Measurements from ENCODE around the gene GABRA5. TPM values are rescaled to one million over a fixed set of nuclear protein-coding genes. Genes with fewer than 3 reads are reported as not detected.

Gene GABRA5
- total RNA-seq, 2 experiments from 2014 or later, result not detected

GRCh38 chr15:26872206-26872605, 5.3 kb downstream of the GABRA5 start:
- TF ChIP-seq CTCF (conservative IDR thresholded peaks at IDR 0.05; ENCODE audit: low read length) (no peak), EZH2phosphoT487 (IDR thresholded peaks at IDR 0.05; ENCODE audit: borderline replicate concordance, low read depth, low read length) (no peak)
- CTCF ChIA-PET (ENCODE audit: unreplicated experiment), result no interaction called here
- no peaks in the 10 kb centered on the region for H3K9me2 ChIP-seq (ENCODE audit: insufficient read depth, low read length)
- DNase-seq (ENCODE audit: low spot score), result no peak
- H2AFZ ChIP-seq (ENCODE audit: low read length), result no peak overlapping the region
- H3K4me3 ChIP-seq (ENCODE audit: low read depth, low read length, poor library complexity, severe bottlenecking), result no peak overlapping the region
- no peaks in the 10 kb centered on the region for H4K20me1 ChIP-seq (ENCODE audit: insufficient read depth, low read length)
- H3K79me2 ChIP-seq (ENCODE audit: insufficient read depth, low read depth, low read length), result no peaks in the 10 kb centered on the region
- H3K36me3 ChIP-seq (ENCODE audit: insufficient read depth, low read length), result no peaks in the 10 kb centered on the region
- POLR2A ChIA-PET, result no interaction called here
- H3K4me2 ChIP-seq (ENCODE audit: low read length), result no peak overlapping the region
- no peaks in the 10 kb centered on the region for H3K9me3 ChIP-seq (ENCODE audit: low read length)
- no peaks in the 10 kb centered on the region for H3K4me1 ChIP-seq (ENCODE audit: insufficient read depth, low read length, poor library complexity, severe bottlenecking)
- H3K27ac ChIP-seq (ENCODE audit: low read depth, low read length, poor library complexity, severe bottlenecking), result no peak overlapping the region
- BruUV-seq (replicated peaks), result no TSS peak
- intact Hi-C loops (cut with micrococcal nuclease; ENCODE audit: unreplicated experiment), result no loop called here

- intact Hi-C loops (cut with micrococcal nuclease; ENCODE audit: unreplicated experiment), result no loop called here
- H3K4me2 ChIP-seq (ENCODE audit: low read length), result no peak overlapping the region
- H3K4me3 ChIP-seq (ENCODE audit: low read depth, low read length, poor library complexity, severe bottlenecking), result no peak overlapping the region
- no peaks in the 10 kb centered on the region for H3K4me1 ChIP-seq (ENCODE audit: insufficient read depth, low read length, poor library complexity, severe bottlenecking)
- H3K27ac ChIP-seq (ENCODE audit: low read depth, low read length, poor library complexity, severe bottlenecking), result no peak overlapping the region
- POLR2A ChIA-PET, result no interaction called here
- H3K36me3 ChIP-seq (ENCODE audit: insufficient read depth, low read length), result no peaks in the 10 kb centered on the region
- H3K9me2 ChIP-seq (ENCODE audit: insufficient read depth, low read length), result no peaks in the 10 kb centered on the region
- no peaks in the 10 kb centered on the region for H3K9me3 ChIP-seq (ENCODE audit: low read length)
- CTCF ChIA-PET (ENCODE audit: unreplicated experiment), result no interaction called here
- H2AFZ ChIP-seq (ENCODE audit: low read length), result no peak overlapping the region
- no peak for DNase-seq (ENCODE audit: low spot score)
- no peaks in the 10 kb centered on the region for H4K20me1 ChIP-seq (ENCODE audit: insufficient read depth, low read length)
- H3K79me2 ChIP-seq (ENCODE audit: insufficient read depth, low read depth, low read length), result no peaks in the 10 kb centered on the region
- TF ChIP-seq CTCF (conservative IDR thresholded peaks at IDR 0.05; ENCODE audit: low read length), result no peak
- no peak for TF ChIP-seq EZH2phosphoT487 (IDR thresholded peaks at IDR 0.05; ENCODE audit: borderline replicate concordance, low read depth, low read length)
- no TSS peak for BruUV-seq (replicated peaks)
Measured at GRCh38 chr15:26873846-26874245, 7.0 kb downstream of the GABRA5 start.

GRCh38 chr15:26874774-26875475, 8.1 kb downstream of the GABRA5 start:
- H3K4me2 ChIP-seq (ENCODE audit: low read length), result no peak overlapping the region
- no peaks in the 10 kb centered on the region for H3K9me3 ChIP-seq (ENCODE audit: low read length)
- no peak overlapping the region for H2AFZ ChIP-seq (ENCODE audit: low read length)
- H3K27ac ChIP-seq (ENCODE audit: low read depth, low read length, poor library complexity, severe bottlenecking), result no peak overlapping the region
- intact Hi-C loops (cut with micrococcal nuclease; ENCODE audit: unreplicated experiment), result no loop called here
- TF ChIP-seq CTCF (conservative IDR thresholded peaks at IDR 0.05; ENCODE audit: low read length) (no peak), EZH2phosphoT487 (IDR thresholded peaks at IDR 0.05; ENCODE audit: borderline replicate concordance, low read depth, low read length) (no peak)
- H3K36me3 ChIP-seq (ENCODE audit: insufficient read depth, low read length), result no peaks in the 10 kb centered on the region
- H3K9me2 ChIP-seq (ENCODE audit: insufficient read depth, low read length), result no peaks in the 10 kb centered on the region
- no peaks in the 10 kb centered on the region for H3K4me1 ChIP-seq (ENCODE audit: insufficient read depth, low read length, poor library complexity, severe bottlenecking)
- no TSS peak for BruUV-seq (replicated peaks)
- no peak for DNase-seq (ENCODE audit: low spot score)
- no peaks in the 10 kb centered on the region for H4K20me1 ChIP-seq (ENCODE audit: insufficient read depth, low read length)
- no peak overlapping the region for H3K4me3 ChIP-seq (ENCODE audit: low read depth, low read length, poor library complexity, severe bottlenecking)
- ChIA-PET POLR2A (no interaction called here), CTCF (ENCODE audit: unreplicated experiment) (no interaction called here)
- no peaks in the 10 kb centered on the region for H3K79me2 ChIP-seq (ENCODE audit: insufficient read depth, low read depth, low read length)

Data from OCI-LY7 (cell line).